ENCODE data around the gene TMEM203.
"Not testable (repeated sequence)": the region's sequence is repeated elsewhere in the genome, so short reads cannot be mapped to it uniquely, and the experiment has no call there.

The TMEM203 gene, protein sequence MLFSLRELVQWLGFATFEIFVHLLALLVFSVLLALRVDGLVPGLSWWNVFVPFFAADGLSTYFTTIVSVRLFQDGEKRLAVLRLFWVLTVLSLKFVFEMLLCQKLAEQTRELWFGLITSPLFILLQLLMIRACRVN

DNA sequence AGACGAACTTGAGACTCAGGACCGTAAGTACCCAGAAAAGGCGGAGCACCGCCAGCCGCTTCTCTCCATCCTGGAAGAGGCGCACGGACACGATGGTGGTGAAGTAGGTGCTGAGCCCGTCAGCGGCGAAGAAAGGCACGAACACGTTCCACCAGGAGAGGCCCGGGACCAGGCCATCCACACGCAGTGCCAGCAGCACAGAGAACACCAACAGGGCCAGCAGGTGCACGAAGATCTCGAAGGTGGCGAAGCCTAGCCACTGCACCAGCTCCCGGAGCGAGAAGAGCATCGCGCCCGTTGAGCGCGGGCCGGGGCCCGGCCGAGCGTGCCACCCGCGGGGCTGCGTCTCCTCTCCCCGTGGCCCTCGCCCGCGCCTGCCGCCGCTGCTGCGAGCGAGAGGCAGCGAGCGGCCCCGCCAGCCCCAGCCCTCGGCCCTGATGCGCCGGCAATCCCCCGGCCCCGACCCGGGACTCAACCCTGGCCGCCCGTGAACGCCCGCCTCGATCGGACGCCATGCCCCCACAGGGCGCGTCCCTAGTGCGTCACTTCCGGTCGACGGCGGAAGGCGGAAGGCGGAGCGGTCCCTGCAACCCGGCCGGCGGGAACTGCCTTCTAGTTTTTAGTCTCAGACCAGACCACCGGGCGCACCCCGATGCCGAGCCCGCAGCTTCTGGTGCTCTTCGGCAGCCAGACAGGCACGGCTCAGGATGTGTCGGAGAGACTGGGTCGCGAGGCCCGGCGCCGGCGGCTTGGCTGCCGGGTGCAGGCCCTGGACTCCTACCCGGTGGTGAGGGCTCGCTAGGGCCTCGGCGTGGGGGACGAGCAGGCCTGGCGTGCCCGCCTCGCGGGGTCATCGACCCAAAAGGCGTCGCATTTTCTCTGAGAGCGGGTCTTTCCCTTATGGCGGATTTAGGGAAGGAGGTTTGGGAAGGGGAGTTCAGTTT, at the start of gene TMEM203, which contains the start of gene NDOR1:
Gene TMEM203, minus strand, starts transcription at position 523 of the 944 bp plus-strand sequence. Its CDS starts 234 bp downstream, at position 289.
Gene NDOR1, plus strand, starts transcription at position 575 of the 944 bp plus-strand sequence. Its CDS starts 78 bp downstream, at position 653.
- in situ Hi-C loops (cut with MboI; ENCODE audit: low sequenced_read_pairs) = no loop called here

DNA sequence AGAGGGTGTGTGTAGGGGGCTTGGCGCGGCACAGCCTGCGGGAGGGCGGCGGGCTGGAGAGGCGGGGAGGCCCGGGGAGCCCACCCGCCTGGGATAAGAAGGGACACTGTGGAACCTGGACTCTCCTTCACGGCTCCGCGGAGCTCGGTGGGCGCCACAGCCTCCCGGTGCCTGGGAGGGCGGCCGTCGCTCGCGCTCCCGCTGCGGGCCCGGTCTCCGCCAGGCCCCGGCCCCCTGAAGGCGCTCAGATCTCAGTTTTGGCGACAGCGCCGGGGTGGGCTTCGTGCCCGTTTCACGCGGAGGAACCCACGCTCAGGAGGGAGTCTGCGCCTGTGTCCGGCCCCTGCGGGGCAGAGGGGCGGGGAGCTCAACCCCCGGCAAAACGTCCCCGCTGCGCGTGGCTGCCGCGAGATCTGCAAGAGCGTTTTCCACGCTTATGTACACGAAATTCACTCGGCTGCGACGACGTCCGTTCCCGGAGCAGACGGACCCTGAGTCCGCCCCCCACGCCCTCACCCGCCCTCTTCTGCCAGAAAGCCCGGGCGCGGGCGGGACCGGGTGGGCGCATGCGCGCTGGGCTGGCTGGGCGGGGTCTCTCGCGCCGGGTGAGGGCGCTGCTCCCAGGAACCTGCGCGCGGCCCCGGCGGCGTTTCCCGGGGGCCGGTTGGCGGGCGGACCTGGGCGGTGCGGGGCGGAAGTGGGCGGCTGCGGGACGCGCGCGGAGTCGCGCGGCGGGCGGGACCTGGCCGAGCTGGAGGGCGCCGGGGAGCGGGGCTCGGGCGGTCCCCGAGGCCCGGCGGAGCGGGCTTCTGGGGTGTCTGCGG, 49.4 kb upstream of the TMEM203 start, which contains the start of gene NELFB:
Gene NELFB, plus strand, starts transcription at position 704 of the 824 bp plus-strand sequence.
- in situ Hi-C loops (cut with MboI; ENCODE audit: low sequenced_read_pairs) = no loop called here

DNA sequence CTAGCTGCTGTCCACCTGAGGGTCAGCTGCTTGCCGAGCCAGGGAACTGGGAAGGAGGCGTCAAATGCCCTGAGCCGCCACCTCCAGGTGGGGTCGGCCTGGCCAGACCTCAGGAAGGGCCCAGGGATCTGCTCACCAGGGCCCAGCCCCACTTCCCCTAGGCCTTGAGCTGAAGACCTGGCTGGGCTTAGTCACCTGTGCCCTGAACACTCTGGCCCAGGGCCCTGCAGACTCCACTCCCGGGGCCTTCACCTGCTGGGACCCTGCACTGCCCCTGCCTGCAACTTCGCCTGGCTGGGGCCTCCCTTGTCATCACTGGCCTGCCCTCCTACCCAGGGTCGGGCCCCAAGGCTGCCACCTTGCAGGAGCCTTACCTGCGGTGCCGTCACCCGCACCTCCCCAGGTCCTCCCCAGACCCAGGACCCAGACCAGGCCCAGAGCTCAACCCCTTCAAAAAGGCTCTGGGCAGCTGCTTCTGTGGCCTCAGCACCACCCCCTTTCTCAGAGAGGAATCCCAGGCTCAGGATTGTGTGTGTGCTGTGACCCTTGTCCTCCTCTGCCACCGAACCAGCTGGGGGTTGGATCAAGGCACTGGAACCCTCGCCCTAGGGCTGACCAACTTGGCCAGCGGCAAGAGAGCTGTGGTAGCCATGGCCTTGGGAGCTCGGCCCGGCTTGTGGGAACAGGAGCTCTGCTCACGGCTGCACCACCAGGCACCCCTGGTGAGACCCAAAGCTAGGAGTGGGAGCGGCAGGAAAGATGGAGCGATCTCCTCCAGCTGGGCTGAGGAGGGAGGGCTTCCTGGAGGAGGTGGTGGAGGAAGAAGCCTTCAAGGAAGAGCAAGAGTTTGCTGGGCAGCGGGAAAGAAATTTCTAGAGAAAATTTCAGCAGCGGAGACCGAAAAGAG, 48.5 kb upstream of the TMEM203 start:
- in situ Hi-C loops (cut with MboI; ENCODE audit: low sequenced_read_pairs) = no loop called here

DNA sequence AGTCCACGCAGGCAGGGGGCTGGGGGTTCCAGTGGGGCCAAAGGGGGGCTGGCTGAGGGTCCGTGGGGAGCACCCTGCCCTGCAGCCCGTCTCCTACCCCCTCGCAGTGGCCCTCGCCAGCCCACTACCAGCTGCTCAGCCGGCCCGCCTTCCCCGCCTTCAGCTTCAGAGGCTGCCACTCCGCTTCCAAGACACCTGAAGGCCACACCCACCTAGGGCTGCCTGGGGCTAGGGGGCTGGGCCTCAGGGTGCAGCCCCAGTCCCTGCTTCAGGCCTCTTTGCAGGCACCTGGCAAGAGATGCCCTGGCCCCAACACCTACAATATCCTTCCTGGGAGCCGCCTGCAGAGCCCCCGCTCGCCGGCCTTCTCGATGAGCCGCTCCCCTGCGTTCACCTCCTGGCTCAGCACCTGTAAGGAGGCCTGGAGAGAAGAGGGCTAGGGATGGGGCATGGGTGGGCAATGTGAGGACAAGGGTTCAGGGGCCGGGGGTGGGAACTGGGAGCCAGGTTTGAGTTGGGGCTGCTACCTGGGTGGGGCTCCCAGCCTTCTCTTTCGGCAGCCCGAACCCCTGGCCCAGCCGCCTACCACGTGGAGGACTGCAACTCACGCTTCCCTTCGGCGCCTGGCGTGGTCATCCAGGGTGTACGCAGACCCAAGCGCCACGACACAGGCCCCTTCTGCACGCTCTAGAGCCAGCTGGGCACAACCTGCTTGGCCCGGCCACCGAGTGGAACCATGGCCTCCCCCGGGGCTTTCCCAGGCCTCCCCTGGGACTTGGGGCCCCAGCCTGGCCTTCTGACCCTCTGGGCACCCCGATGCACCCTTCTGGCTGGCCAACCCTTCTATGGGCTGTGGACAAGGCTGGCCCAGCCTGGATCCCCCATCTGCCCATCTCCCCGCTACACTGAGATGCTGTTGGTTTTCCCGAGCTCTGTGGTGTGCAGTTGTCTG, 47.4 kb upstream of the TMEM203 start:
- in situ Hi-C loops (cut with MboI; ENCODE audit: low sequenced_read_pairs) = no loop called here

DNA sequence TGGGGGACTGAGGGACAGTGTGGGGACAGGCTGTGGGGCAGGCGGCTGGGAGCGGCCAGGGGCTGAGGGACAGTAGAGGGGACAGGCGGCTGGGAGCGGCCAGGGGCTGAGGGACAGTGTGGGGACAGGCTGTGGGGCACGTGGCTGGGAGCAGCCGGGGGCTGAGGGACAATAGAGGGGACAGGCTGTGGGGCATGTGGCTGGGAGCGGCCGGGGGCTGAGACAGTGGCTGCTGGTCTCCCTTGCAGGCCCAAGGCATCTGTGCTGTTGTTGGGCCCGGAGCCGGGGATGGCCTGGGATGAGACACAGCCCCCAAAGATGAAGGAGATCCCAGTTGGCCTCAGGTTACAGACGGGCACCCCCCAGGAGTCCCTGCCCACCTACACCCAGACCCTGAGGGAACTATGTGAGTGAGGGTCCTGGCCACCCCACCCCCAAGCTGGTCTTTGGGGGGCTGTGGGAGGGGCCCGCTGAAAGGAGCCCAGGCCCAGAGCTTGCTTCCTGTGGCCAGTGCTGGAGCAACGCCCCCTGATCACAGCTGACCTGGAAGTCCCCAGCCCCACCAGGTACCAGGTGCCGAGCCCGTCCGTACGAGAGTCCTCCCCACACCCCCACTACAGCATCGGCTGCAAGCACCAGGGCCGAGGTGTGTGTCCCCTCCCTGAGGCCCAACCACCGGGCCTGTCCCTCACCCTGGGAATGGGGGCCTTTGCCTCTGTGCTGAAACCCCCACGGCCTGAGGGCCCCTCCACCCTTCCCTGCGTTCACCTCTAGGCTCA, 46.2 kb upstream of the TMEM203 start:
- in situ Hi-C loops (cut with MboI; ENCODE audit: low sequenced_read_pairs) = no loop called here

DNA sequence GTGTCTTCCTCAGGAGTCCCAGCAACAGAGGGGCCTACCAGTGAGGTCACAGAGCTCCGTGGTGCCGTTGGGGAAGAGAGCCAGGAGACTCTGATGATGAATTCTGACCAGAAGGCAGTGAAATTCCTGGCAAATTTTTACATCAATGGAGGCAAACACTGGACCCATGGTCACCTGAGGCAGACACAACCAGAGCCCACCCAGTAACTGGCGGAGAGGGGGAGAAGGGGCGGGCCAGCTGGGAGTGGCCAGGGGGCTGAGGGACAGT, 45.7 kb upstream of the TMEM203 start, which contains the start of gene STPG3:
Gene STPG3, plus strand, starts transcription at position 93 of the 268 bp plus-strand sequence. Its CDS starts 1 bp downstream, at position 94.
- in situ Hi-C loops (cut with MboI; ENCODE audit: low sequenced_read_pairs) = no loop called here

DNA sequence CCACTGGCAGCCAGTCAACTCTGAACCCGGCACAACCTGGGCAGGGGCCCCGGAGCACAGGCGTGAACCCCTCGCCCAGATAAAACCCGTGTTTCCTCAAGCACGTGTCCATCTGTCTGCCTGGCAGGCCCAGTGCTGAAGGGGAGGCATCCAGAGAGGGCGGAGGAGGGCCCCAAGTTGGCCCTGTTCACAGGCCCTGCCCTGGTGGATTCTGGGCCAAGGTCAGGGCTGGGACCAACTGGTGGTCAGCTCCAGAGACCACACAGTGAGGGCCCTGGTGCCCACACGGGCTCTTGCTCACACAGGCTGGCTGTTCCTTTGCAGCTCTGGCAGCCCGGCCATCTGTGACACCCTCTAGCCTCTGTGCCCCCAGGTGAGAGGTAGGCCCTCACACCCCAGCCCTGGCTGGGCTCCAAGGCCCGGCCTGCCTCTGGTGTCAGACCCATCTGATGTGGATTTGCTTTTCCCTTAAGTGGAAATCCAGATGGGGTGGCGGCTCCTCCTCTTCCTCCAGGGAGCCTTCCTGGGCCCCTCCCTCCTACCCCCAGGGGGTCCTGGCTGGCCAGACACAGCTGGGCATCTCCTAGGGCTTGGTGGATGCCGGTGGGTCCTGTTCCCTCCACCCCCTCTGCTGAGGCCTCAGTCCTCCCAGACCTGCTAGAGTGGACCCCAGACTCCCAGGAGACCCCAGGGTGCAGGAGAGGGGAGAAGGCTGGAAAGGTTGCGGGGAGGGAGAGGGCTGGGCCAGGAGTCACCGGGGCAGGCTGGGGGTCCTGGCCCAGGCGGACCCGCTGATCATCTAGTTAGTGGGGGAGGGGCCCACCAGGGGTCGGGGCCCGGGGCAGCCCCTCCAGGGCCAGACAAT, 45.1 kb upstream of the TMEM203 start:
- in situ Hi-C loops (cut with MboI; ENCODE audit: low sequenced_read_pairs) = no loop called here

DNA sequence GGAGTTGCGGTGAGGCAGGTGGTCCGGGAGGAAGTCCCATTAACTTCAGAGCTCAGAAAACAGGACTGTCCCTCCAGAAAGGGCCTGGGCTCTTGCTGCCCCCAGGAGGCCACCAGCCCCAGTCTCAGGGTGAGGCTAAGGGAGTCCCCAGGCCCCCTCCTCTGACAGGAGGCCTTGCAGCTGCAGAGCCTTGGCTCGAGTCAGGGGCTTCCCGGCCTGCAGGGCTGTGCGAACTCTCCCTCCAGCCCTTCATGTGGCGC, 42.4 kb upstream of the TMEM203 start:
- in situ Hi-C loops (cut with MboI; ENCODE audit: low sequenced_read_pairs) = no loop called here

DNA sequence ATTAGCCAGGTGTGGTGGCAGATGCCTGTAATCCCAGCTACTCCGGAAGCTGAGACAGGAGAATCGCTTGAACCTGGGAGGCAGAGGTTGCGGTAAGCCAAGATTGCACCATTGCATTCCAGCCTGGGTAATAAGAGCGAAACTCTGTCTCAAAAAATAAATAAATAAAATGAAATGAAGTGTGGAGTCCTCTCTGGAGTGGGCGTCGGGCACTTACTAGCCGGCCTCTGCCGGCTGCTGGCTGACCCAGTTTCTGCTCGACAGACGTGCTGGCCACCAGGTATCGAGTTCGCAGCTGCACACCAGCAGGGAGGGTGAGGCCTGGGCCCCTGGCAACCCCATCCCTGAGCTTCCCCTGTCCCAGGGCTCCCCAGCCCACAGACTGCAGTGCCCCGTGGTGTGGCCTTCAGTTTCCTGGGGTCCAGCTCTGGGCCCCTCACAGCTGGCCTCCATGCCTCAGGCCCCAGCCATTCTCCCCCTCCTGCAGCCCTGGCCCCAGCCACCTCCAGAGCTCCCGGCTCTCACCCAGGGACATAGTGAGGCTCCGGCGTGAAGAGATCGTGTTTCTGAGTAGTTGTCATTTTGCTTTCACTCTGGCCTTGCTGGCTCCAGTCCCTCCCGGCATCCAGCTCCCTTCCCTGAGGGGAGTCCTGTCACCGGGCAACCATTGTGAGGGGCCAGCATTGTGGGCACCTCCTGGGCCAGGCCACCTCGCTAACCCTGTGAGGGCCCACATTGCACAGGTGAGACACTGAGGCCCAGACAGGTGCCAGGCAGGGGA, 41.9 kb upstream of the TMEM203 start:
- in situ Hi-C loops (cut with MboI; ENCODE audit: low sequenced_read_pairs) = no loop called here

DNA sequence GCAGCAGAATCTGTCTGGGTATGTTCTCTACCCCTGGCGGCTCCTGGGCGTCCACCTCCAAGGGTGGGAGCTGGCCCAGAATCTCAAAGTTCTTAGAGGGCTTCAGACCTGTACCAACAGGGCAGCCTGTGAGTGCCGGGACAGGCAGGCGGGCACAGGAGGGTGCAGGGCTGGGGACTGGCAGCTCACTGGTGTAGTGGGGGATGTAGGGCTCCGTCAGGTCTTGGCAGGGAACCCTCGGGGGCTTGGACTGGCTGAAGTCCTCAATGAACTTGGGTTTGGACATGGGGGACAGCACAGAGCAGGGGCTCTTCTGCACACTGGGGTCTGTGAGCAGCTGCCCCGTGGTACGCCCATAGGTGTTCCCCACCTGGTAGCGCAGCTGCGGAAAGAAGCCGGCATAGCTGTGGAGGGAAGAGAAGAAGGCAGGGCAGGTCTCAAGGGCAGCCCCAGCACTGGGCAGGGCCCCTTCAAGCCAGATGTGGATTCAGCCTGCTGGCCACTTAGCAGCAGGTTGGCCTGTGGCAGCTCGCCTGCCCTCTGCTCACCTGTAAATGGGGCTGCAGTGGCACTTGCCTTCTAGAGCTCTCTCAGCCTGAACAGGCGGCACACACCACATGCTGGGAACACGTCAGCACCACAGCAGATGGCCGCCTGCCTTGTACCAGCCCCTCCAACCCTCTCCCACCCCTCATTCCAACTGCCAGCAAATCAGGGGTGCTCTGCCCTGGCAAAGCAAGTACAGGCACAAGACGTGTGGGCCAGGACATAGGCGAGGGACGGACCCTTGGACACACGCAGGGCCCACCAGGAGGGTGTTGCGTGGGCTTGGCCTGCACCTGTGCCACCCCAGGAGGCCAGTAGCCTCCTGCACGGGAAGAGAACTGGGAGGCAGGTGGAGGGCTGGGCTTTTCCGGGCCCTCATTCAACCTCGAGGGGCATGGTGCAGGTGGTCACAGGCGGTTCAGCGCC, 40.3 kb upstream of the TMEM203 start:
- in situ Hi-C loops (cut with MboI; ENCODE audit: low sequenced_read_pairs) = no loop called here

DNA sequence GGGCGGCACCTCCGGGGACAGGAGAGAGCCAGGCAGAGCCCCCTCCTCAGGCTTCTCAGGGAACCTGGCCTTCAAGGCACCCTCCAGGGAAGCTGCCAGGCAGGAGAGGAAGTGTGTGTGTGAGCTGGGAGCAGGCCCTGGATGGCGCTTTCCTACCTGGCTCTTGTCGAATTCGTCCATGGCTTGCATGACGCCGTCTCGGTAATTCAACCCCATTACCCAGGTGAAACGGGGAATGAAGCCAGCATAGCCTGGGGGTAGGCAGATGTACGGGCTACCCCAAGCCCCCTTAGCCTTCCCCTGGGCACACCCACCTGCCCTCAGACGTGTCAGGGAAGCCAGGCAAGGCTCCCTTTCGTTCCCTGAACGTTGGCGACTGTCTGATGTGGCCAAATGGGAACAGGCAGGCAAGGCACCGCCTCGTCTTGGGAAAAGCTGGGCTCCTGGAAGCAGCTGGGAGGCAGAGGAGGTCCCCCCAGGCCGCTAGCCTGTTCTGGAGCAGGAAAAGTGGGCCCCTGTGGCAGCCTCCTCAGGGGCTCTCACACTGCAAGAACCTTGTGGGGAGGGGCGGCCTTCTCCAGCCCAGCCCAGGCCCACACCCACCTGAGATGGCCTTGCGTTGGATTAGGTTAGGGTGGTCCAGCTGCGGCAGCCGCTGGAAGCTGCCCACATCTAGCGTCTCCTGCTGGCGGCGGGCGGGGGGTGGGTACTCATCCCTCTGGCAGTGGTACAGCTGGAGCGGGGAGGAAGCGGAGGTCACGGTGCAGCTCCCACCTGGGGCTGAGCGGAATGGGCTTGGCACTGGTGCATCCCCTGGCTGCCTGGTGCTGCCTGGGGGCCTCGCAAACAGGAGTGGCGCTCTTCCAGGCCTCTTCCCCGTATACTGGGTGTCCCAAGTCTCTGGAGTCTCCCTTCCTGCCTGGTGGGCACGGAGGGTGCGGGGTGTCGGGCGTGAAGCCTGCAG, 39.3 kb upstream of the TMEM203 start:
- in situ Hi-C loops (cut with MboI; ENCODE audit: low sequenced_read_pairs) = no loop called here

DNA sequence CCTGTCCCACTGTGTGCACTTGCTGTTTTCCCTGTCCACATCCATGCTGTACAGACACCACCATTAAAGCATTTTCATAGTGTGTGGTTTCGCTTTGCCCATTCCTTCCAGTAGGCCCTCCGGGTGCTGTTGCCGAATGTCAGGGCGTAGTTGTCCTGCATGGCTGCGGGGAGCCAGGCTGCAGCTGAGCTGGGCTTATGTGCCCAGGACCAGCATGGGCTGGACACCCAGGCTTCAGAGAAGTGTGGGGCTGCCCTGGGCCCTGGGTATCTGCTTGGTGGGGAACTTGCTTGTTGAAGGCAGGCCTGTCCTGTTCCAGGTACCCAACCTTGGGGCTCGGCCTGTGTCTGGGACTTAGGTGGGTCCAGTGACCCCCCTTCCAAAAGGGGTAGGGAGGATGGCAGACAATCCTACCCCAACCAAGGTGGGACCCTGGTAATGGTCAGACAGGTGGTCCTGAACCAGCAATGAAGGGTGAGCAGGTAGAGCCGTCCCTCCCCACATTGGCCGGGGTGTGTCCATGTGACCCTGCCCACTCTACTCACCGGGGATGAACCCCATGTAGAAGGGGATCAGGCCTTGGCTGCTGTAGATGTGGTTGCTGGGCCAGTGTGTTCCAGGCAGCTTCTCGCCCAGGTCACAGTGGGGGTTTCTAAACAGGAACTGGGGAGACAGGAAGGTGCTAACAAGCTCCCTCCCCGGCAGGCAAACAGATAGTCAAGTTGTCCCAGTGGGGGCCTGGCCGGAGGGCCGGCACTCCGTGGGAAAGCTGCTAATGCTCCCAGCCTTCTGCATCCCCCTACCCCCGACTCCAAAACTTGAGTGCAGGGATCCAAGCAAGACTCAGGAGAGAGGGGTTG, 38.4 kb upstream of the TMEM203 start:
- in situ Hi-C loops (cut with MboI; ENCODE audit: low sequenced_read_pairs) = no loop called here

DNA sequence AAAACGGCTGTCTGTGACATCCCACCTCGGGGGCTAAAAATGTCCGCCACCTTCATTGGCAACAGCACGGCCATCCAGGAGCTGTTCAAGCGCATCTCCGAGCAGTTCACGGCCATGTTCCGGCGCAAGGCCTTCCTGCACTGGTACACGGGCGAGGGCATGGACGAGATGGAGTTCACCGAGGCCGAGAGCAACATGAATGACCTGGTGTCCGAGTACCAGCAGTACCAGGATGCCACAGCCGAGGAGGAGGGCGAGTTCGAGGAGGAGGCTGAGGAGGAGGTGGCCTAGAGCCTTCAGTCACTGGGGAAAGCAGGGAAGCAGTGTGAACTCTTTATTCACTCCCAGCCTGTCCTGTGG, 37.8 kb upstream of the TMEM203 start:
- in situ Hi-C loops (cut with MboI; ENCODE audit: low sequenced_read_pairs) = not testable (repeated sequence)

Measured in hTERT RPE-1 (cell line).